GM20000 (cell line): ENCODE results near the gene LRRC26.
A peak's percentile ranks its signal among the peaks of the same experiment; 100 is the strongest.

Source experiments
- DNase-seq: peaks from one replicate; pipeline ENCODE4 v3.0.0; 2012; ENCODE audit warnings: low spot score
- TF ChIP-seq, protein P1 (sequence below): IDR thresholded peaks from 2 replicates; pipeline ENCODE4 v1.5.1; 2012; ENCODE audit warnings: mild to moderate bottlenecking, control low read depth; ENCODE audit errors: extremely low read depth, missing control alignments

LRRC26 gene

DNA sequence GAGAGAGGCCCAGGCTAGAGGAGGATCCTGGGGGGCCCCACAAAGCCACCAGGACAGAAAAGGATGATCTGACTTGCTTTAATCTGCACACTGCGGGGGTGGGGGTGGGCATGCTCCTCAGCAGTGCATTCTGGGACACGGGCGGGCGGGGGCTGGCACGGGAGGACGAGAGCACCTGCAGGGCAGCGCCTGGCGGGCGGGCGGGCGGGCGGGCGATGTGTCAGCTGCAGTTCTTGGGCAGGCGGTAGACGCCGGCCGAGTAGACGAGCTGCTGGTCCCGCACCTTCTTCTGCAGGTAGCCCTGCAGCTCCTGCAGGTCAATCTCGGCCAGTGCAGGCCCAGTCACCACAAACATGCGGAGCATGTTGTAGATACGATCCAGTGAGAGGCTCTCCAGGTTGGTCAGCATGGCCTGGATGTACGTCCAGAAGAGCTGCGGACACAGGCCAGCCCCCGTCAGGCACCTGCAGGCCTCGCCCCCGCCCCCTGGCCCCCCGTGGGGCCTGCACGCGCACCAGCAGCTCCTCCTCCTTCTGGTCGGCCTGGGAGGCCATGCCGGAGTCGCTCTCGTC is 5.0 kb upstream of the LRRC26 start:
- TF ChIP-seq, protein P1, sequence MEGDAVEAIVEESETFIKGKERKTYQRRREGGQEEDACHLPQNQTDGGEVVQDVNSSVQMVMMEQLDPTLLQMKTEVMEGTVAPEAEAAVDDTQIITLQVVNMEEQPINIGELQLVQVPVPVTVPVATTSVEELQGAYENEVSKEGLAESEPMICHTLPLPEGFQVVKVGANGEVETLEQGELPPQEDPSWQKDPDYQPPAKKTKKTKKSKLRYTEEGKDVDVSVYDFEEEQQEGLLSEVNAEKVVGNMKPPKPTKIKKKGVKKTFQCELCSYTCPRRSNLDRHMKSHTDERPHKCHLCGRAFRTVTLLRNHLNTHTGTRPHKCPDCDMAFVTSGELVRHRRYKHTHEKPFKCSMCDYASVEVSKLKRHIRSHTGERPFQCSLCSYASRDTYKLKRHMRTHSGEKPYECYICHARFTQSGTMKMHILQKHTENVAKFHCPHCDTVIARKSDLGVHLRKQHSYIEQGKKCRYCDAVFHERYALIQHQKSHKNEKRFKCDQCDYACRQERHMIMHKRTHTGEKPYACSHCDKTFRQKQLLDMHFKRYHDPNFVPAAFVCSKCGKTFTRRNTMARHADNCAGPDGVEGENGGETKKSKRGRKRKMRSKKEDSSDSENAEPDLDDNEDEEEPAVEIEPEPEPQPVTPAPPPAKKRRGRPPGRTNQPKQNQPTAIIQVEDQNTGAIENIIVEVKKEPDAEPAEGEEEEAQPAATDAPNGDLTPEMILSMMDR: no peak

DNA sequence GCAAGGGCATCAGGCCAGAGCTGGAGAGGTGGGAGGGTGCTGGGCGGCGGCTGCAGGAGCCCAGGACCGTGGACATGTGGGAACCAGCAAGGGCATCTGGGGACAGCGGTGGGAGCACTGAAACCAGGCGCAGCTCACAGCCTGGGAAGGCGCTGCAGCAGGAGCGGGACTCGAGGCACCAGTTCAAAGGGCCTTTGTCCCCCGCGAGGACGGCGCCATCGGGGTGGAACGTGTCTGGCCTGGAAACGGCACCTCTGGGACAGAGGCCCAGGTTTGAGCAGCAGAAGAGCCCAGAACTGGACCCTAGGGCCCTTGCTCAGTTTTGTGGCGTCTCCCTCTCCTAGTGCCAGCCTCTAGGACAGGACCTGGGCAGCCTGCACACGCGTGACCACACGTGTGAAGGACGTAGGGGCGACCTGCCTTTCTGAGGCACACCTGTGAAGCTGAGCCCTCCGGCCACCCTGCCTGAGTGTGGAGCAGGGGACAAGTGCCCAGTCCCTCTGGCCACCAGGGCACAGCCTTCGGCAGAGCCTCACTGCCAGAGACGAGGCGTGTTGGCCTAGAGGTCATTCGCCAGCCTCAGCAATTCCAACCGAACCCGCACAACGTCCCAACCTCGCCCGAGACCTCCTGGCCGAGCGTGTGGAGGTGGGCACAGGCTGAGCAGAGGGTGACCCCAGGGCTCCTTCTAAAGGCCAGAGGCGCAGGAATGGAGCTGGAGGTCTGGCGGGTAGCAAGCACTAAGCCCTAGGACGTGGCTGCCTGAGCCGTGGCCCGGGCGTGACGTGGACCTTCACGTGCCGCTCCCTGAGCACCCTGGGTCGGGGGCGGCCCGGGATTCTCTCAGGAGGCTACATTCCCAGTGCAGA is 4.2 kb upstream of the LRRC26 start:
- no peak for DNase-seq

More for the DNA sequence above, 5.0 kb upstream of the LRRC26 start:
- DNase-seq: peak; percentile 50

DNA sequence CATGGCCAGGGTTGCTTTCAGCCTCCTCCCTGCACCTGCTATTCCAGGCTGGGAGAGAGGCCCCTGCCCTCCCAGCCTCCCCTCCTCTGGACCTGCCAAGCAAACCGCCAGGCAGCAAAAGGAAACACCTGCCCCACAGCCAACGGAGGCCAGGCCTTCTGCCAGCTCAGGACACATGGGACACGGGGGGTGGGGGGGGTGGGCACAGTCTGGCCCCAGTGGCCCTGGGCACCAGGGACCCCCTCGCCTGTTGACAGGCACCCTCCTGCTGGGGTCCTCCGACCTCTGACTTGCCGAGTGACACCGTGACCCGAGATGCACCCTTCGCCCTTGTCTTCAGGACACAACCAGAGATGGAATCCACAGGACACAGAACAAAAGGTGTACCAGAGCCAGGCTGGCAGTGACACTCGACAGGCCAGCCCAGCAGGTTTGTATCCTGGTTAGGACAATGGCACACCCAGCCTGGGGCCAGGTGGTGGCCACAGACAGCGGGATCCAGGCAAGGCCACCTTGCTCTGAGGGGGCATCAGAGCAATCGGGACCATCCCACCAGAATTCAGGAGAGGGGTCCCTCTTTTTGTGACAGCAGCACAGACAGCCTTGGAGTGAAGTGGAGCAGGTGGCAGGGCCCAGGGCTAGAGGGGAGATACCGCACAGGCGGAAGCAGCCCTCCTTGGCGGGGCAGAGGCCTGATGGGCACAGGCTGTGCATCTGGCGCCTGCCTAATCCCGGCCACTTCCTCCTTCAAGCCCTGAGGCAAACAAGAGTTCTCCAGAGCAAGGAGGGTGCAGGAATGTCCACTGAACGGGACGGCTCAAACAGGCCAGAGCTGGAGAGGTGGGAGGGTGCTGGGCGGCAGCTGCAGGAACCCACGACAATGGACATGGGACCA is 3.3 kb upstream of the LRRC26 start:
- TF ChIP-seq, protein P1: no peak
- DNase-seq: peak; percentile 37

More for the DNA sequence above, 4.2 kb upstream of the LRRC26 start:
- TF ChIP-seq, protein P1: no peak

DNA sequence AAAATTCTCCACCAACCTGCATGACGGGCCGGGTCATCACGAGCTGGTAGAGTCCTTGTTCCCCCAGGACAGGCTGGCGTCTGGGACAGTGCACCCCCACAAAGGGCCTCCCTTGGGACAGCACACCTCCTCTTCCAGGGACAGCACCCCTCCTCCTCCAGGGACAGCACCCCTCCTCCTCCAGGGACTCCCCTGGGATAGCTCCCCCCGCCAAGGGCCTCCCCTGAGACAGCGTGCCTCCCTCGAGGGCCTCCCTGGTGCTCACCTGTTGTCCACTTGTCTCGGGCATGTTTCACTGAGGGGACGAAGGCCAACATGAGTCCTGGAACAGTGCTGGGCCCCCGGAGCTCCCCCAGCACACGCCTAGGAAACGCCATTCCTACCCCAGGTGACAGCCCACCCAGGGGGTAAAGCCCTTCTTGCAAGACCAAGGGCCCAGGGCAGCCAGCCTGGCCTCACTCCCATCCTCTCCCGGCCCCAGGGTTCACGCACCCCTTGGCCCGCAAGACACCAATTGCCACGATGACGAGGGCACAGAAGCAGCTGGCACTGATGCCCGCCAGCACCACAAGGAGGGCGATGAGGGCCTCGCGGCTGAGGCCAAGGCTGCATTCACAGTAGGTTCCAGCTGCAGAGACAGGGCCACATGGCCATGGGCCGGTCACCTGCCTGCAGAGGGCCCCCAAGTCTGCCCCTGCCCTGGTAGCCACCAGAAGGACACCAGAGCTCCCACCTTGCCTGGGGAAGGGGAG is 1.5 kb upstream of the LRRC26 start:
- peak; percentile 34 for DNase-seq
- TF ChIP-seq, protein P1: no peak

DNA sequence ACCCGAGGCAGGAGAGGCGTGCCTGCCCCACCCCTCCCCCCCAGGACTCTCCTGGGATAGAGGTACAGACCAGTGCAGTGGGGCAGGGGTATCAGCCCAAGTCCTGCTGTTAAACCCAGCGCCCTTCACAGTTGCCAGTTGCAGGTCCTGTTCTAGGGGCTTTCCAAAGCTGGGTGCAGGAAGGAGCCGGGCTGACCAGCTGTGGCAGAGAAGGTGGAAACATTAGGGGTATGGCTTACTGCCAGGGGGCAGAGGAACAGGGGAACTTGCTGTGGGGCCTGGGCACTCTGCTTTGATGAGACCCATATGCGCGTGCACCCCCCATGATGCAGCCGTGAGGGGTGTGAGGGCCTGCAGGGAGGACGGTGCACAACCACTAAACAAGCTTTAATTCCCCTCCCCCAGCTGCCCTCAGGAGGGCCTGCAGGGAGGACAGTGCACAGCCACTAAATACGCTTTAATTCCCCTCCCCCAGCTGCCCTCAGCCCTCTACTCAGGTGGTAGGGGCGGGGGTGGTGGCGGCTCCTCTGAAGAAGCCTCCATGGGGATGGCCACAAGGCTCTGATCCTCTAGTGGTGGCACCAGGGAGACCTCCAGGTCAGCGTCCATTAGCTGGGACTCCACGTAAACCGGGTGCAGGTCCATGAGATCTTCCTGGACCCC is 766 bp upstream of the LRRC26 start:
- peak; percentile 45 for DNase-seq
- TF ChIP-seq, protein P1: no peak
